Activated naive CD4-positive, alpha-beta T cell (primary cell): ENCODE measurements around the gene CPTP.
"Not testable (repeated sequence)": the region's sequence is repeated elsewhere in the genome, so short reads cannot be mapped to it uniquely, and the experiment has no call there.

Experiments used
- DNase-seq, 4 experiments: peaks; one replicate each; lab custom pipeline; 2025; lab: John Stamatoyannopoulos, UW

Gene CPTP

DNA sequence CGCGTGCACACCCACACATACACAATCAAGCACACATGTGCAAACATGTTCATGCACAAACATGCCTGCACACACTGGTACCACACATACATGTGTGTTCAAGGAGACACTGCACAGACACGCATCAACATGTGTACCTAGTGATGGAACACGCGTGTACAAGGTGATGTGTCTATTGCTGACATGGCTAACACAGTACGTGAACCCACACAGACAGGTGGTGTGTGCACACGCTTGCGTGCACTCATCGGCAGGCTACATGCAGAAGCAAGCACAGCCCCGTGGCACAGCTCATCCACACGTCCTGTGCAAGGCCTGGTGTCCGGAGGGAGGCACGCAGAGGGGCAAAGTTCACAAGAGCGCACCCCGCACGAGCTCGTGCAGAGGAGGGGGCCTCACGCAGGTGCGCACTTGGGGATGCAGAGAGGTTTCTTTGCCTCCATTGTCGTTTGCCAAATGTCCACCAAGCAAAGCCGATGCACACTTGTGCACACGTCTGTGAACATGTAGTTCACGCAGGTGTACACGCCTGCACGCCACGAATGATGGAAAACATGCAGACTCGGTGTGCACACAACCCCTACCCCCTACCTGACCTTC, 17.8 kb upstream of the CPTP start:
- DNase-seq: no peak

DNA sequence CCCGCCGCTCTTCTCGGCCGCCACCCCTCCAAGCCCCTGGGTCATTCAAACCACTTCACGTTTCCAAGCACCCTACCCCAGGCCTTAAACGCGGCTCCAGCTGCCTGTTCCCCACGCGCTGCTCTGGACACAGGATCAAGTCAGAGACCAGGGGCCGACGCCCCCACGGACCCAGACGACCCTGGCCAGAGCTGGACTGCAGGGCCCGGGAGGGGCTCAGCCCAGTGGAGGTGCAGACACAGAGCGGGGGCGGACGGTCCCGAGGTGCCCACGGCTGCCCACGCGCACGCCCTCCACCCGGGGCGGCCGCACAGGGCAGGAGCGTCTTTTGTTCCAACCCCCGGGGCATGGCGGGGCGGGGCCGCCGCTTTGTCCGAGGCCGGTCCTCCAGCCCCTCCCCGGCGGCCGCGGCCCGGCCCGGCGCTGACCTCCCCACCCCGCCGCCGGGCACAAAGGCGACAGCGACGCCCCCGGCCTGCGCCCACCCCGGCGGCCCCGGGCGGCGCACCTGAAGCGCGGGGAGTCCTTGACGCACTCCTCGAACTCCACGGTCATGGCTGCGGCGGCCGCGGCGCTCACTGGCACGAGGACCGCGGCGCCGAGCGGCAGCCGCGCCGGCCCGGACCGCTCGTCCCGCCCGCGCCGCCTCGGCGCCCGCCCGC, 17.2 kb upstream of the CPTP start:
- no peak for DNase-seq

DNA sequence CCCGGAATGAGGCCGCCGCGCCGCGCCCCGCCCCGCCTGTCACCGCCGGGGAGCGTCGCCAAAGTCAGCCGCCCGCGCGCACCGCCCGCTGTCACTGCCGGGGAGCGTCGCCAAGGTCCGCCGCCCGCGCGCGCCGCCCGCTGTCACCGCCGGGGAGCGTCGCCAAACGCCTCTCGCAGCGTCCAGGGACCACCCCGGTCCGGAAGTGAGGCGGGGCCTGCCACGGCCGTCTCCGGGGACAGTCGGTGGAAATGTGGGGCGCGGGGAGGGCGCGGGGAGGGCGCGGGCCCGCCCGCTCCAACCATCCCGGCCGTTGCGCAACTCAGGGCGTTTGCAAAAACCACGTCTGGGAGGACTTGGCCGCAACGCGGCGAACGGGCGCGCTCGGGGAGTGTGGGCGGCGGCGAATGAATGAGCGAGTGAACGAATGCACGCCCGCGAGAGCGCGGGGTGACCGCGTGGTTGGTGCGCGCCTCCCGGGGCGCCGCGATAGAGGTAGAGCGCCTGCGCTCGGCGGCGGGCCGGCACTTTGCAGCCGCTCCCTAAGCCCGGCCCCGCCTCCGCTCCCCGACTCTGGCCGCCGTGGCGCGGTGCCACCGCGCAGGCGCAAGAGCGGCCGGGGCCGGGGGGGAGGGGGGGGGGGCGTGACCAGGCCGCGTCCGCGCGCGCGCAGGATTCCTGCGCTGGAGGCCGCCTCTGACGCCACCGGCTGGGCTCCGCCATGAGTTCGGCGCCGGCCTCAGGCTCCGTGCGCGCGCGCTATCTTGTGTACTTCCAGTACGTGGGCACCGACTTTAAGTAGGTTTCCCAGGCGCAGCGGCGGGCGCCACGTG, 16.5 kb upstream of the CPTP start, which contains the start of the genes ACAP3 and PUSL1:
Gene ACAP3, minus strand, starts transcription at position 8 of the 833 bp plus-strand sequence. CDS start 115 bp downstream, outside the sequence.
Gene PUSL1, plus strand, starts transcription at position 675 of the 833 bp plus-strand sequence. Its CDS starts 47 bp downstream, at position 722.
- peak; percentile 80 to 89 (median 86) for DNase-seq

- no peak for DNase-seq
Measured at GRCh38 chr1:1308756-1309250, 15.8 kb upstream of the CPTP start.

DNA sequence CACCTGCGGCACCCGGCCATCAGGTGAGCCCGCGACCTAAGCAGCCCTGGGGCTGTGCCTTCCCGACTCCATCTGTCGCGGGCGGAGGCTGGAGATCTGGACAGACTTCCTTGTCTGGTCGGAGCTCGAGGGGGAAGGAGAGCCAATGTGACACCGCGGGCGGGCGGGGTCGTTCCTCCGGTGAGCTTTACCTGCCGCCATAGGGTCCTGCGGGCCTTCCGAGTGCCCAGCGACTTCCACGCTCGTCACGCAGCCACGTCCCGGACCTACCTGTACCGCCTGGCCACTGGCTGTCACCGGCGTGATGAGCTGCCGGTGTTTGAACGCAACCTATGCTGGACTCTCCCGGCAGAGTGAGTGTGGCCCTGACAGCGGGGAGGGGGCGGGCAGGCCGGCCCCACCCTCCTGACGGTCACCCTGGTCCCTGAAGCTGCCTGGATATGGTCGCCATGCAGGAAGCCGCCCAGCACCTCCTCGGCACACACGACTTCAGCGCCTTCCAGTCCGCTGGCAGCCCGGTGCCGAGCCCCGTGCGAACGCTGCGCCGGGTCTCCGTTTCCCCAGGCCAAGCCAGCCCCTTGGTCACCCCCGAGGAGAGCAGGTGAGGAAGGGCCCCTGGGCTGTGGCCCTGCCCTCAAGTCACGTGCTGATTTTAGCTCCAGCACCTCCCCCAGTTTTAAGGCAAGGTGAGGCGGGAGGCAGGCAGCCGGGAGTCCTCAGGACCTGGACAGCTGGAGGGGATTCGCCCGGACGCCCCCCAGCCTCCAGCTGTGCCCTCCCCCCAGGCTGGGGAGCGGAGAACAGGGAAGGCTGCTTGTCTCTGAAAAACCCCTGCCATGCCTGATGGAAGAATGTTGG, 15.1 kb upstream of the CPTP start:
- no peak for DNase-seq

DNA sequence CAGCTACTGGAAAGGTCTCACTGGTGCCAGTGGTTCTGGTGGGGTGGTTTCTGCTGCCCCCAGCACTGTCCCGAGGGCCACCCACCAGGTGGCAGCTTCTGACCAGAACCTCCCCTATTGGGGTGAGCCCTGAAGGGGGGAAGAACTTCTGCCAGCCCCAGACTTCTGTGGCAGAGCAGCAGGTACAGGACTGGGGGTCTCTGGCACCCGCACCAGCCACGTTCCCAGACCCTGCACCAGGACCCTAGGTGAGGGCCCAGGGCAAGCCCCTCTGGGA, 14.6 kb upstream of the CPTP start:
- DNase-seq: no peak

DNA sequence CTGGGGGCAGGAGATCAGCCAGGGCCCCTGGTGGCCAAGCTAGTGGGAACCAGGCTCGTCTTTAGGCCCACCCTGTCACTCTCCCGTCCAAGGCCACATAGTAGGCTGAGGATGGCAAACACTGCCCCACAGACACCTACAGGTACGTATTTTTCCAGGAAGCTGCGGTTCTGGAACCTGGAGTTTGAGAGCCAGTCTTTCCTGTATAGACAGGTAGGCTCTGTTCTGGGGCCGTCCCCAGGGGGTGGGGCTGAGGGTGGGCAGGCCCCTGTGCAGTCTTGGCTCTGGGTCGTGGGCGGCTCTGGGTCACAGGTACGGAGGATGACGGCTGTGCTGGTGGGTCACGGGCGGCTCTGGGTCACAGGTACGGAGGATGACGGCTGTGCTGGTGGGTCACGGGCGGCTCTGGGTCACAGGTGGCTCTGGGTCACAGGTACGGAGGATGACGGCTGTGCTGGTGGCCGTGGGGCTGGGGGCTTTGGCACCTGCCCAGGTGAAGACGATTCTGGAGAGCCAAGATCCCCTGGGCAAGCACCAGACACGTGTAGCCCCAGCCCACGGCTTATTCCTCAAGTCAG, 14.0 kb upstream of the CPTP start:
- no peak for DNase-seq

- no peak for DNase-seq
Measured at GRCh38 chr1:1311107-1312104, 13.2 kb upstream of the CPTP start.

DNA sequence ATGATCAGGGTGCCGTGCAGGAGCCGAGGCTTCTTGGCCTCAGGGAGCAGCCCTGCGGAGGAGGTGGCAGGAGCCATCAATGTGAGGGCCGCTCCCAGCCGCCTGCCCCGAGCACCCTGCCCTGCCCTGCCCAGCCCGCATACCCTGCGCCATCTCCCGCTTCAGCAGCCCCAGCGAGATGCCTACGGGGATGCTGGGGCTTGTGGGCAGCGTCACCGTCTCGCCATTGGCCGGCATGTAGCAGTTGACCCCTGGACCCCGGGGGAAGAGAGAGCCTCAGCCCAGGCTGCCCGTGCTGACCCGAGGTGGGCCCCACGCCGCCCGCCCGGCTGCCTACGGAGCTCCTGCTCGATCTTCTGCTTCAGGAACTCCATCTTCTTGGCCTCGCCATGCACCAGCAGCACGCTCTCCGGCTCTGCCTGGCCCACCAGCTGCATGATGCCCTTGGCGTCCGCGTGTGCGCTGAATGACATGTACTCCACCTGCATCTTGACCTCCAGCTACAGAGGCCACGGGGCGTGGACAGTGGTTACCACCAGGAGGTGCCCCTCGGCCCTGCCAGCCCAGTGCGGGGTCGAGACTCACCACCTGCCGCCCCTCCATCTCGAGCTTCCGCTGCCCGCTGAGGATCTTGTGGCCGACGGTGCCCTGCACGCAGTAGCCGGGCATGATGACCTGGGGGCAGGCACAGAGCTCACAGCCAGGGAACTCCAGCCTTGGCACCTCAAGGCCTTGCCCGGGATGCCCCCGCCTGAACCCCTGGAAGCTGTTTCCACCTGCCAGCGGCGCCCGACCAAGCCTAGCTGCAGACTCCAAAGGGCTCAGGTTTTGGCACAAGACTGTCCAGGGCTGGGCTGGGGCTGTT, 11.9 kb upstream of the CPTP start:
- DNase-seq: no peak

DNA sequence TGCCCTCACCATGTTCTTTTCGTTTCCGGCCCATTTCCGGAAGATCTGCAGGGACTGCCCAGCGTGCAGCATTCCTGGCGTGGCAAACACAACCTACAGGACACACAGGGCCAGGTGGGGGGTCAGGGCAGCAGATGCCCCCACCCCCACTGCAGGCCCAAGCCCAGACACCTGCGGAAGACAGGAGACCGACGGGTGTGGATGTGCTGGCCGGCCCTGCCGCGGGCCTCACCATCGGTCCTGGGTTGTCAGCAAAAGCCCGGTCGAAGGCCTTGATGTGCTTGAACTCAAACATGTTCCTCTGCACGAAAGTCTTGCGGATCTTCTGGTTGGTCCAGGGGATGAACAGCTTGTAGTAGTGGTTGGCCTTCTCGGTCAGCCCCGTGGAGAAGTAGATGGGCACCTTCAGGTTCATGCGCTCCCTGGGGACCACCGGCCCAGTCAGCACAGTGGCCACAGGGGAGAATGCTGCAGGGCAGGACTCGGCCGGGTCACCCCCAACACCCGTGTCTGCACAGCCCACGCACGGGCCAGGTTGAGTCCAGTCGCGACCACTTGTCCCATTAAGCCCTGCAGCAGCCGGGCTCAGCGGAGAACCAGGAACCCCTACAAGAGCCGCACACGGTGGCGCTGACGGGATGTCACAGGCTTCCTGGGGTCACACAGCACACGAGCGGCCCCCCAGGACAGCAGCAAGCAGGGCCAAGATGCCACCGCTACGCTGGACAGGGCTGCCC, 10.9 kb upstream of the CPTP start:
- no peak for DNase-seq

DNA sequence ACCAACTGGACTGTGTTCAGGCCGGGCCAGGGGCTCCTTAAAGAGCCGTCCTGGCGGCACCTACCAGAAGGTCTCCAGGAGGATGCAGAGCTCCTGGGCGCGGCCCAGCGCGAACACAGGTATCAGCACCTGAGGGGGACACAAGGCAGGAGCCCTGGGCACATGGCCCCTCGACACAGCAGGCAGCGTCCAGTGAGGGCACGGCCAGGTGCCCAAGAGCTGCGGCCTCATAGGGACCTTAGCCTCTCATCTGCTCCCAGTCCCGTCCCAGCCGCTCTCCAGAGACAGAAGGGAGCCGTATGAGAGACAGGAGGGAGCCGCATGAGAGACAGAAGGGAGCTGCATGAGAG, 10.4 kb upstream of the CPTP start:
- DNase-seq: no peak

GRCh38 chr1:1314678-1315335, 9.8 kb upstream of the CPTP start:
- DNase-seq: no peak

GRCh38 chr1:1315435-1315954, 9.1 kb upstream of the CPTP start:
- DNase-seq: no peak

DNA sequence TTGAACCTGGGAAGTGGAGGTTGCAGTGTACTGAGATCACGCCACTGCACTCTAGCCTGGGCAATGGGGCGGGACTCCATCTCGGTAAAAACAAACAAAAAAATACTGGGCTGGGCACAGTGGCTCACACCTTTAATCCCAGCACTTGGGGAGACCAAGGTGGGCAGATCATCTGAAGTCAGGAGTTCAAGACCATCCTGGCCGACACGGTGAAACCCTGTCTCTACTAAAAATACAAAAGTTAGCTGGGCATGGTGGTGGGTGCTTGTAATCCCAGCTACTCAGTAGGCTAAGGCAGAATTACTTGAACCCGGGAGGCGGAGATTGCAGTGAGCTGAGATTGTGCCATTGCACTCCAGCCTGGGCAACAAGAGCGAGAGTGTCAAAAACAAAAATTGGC, 8.4 kb upstream of the CPTP start:
- not testable (repeated sequence) for DNase-seq

GRCh38 chr1:1317420-1317819, 7.2 kb upstream of the CPTP start:
- DNase-seq: no peak

GRCh38 chr1:1318131-1318652, 6.4 kb upstream of the CPTP start:
- no peak for DNase-seq

DNA sequence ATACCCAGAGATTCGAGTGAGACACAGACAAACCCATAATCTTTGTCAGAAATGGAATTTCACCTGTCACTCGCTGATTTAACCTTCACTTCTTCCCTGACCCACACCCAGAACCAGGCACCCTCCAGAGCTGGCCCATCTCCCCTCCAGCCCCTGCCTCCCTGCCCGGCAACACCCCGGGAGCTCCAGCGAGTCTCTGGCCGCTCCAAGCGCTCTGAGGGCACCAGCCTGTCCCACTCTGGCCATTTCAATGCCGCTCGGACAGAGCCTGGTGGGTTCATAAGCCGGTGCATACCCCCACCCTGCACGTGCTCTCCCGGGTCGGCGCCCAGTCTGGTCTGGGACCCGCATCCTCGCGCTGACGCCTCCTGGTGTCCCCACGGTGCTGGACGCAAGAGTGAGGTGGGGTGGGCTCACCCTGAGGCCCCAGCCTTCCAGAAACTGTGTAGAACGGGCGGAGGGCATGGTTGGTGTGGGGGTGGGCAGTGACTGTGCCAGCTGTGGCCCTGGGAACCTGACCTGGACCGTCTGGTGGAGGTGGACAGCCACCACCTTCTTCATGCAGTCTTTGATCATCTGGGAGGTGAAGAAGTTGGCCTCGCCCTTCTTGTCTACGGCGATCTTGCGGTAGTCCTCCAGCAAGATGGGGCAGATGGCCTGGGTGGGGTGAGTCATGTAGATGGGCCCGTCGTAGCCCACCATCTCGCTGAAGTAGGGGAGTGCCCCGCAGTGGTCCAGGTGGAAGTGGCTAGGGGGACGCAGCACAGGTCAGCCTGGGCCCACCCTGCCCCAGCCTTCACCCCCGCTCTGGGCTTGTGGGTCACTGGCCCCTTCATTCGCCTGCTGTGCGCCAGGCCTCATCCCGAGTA, 5.6 kb upstream of the CPTP start:
- DNase-seq: no peak
